SK-N-MC (cell line): Measurements from ENCODE around the gene PRRC2A.

Experiments used
- EZH2 ChIP-seq: fragments of 200-600 bp; sonication (generic); IDR thresholded peaks from one replicate; pipeline ENCODE4 v1.6.1; 2017; ENCODE audit warnings: antibody characterized with exemption
- POLR2AphosphoS5 ChIP-seq: IDR thresholded peaks from 2 replicates; pipeline ENCODE4 v1.6.1; 2012; ENCODE audit warnings: mild to moderate bottlenecking, low read depth, low read length, borderline replicate concordance

- TF ChIP-seq EZH2 = no peak
- peak; percentile 83 for TF ChIP-seq POLR2AphosphoS5
Observed at GRCh38 chr6:31665501-31666336, 45.2 kb downstream of the PRRC2A start, which contains the start of gene CSNK2B.
